ENCODE results near the gene NEDD4L.
A peak's percentile ranks its signal among the peaks of the same experiment; 100 is the strongest.

Gene NEDD4L

DNA sequence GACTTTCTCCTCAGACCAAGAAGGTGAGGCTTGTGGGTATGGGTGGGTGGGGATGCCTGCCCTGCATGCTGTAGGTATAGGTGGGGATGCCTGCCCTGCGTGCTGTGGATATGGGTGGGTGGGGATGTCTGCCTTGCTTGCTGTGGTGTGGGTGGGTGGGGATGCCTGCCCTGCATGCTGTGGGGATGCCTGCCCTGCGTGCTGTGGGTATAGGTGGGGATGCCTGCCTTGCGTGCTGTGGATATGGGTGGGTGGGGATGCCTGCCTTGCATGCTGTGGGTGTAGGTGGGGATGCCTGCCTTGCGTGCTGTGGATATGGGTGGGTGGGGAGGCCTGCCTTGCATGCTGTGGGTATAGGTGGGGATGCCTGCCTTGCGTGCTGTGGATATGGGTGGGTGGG lies 278.4 kb downstream of the NEDD4L start:
- H3K4me1 ChIP-seq (ENCODE audit: insufficient read depth, low read length), result no peaks in the 10 kb centered on the region
- no peak overlapping the region for H3K9ac ChIP-seq (ENCODE audit: low read depth, low read length)
- H3K36me3 ChIP-seq (ENCODE audit: insufficient read depth, low read length), result peaks cover 8% of the 10 kb centered on the region
- no peaks in the 10 kb centered on the region for H3K9me3 ChIP-seq (ENCODE audit: control insufficient read depth, insufficient read depth, low read length)

DNA sequence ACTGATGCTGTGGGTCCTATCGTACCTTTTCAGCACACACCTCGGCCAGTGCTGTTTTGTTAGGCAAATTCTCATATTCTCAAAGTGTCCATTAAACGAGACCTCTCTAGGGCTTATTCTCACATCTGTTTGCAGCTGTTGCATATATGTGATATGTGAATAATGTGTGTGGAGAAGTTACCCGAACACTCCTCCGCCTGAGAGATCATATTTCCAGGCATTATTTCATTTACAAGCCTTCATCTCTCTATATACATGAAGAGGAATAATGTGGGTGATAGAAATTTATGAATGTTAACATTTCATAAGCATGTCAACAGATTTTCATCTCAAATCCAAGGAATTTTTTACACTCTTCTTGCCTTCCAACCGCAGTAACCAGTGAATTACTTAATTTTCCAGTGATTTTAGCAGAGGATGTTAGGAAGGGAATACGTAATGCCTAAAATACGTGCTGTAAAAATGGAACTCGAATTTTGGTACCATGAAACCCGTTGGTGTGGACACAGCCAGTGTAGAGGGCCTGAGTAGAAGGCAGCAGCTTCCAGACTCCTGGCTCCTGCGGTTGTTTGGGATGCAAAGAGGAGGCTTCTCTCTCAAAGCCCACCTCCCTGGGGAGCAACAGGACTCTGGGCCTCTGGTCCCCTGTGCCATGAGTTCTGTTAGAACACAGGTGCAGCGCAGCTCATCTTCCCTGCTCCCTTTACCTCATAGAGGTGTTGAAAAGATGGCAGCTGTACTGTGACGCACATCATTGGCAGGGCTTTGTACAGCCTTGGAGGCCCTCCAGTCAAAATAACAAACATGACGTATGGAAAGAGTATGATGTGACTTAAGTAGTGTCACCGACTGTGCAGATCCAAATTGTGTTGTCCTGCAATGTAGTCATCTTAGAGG lies 280.1 kb downstream of the NEDD4L start:
- no peak overlapping the region for H3K9ac ChIP-seq (ENCODE audit: low read depth, low read length)
- H3K36me3 ChIP-seq (ENCODE audit: insufficient read depth, low read length), result peaks cover 9% of the 10 kb centered on the region
- H3K4me1 ChIP-seq (ENCODE audit: insufficient read depth, low read length), result no peaks in the 10 kb centered on the region
- H3K9me3 ChIP-seq (ENCODE audit: control insufficient read depth, insufficient read depth, low read length), result no peaks in the 10 kb centered on the region

DNA sequence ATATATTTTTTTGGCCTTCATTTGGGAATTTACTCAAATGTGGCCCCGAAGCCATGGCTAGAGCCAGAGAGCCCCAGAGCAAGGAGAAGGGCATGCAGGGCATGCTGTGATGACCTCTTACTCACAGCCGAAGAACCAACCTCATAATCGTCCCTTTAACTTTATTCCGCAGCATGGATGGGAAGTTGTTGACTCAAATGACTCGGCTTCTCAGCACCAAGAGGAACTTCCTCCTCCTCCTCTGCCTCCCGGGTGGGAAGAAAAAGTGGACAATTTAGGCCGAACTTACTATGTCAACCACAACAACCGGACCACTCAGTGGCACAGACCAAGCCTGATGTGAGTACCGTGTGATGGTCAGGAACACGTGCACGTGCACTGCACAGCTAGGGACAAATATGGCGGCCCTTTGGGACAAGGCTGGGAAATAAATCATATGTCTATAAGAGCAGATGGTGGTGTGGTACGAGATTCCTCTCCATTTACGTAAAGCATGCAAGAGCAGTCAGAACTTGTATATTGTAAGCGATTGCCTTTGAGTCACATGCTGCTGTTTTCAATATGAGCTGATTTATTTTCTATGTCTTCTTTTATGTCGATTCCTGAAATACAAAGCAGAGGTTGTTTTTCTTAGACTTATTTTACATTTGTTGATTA lies 280.9 kb downstream of the NEDD4L start:
- peaks cover 9% of the 10 kb centered on the region for H3K36me3 ChIP-seq (ENCODE audit: insufficient read depth, low read length)
- no peaks in the 10 kb centered on the region for H3K9me3 ChIP-seq (ENCODE audit: control insufficient read depth, insufficient read depth, low read length)

DNA sequence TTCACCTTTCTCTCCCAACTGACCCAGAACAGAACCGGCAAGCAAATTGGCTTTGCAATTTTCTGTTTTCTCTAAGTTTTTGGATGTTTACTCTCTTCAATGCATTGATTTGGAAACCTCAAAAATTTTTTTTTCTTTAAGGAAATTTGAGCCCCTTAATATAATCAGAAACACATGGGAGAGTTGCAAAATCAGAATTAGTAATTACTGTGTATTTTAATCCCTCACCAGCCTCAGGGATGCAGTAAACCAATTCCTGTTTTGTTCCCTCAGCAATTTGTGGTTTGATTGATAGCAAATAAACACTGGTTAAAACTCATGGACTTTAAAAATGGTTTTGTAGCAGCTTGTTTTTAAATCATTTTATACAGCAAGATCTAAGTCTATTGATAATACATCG lies 281.5 kb downstream of the NEDD4L start:
- no peaks in the 10 kb centered on the region for H3K4me1 ChIP-seq (ENCODE audit: insufficient read depth, low read length)
- H3K9ac ChIP-seq (ENCODE audit: low read depth, low read length), result no peak overlapping the region
- H3K36me3 ChIP-seq (ENCODE audit: insufficient read depth, low read length), result peaks cover 9% of the 10 kb centered on the region
- no peaks in the 10 kb centered on the region for H3K9me3 ChIP-seq (ENCODE audit: control insufficient read depth, insufficient read depth, low read length)

More for the DNA sequence above, 280.9 kb downstream of the NEDD4L start:
- Histone ChIP-seq H3K4me1 (ENCODE audit: insufficient read depth, low read length) (no peaks in the 10 kb centered on the region), H3K9ac (ENCODE audit: low read depth, low read length) (no peak overlapping the region)

DNA sequence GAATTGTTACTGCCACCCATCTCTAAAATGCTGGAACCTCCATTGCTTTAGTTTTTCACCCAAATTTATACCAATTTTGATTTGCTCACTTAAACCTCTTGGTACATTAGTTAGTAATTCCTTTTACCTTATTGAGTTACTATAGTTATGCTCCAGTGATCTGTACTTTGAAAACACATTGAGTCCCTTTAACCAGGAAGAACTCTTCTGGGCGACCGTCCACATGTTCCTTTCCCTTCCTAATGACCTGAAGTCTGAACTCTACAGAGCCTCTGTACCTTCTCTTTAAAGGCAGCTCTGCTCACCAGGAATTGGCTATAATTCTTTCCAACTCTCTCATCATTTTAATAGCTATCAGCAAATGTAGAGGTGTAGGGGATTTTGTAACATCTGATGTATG lies 290.0 kb downstream of the NEDD4L start:
- peaks cover 23% of the 10 kb centered on the region for H3K4me1 ChIP-seq (ENCODE audit: insufficient read depth, low read length)
- H3K9me3 ChIP-seq (ENCODE audit: control insufficient read depth, insufficient read depth, low read length), result no peaks in the 10 kb centered on the region
- H3K9ac ChIP-seq (ENCODE audit: low read depth, low read length), result no peak overlapping the region
- no peaks in the 10 kb centered on the region; the same call in none of the 2 replicates for H3K36me3 ChIP-seq (ENCODE audit: insufficient read depth, low read length)

GRCh38 chr18:58335223-58335622 lies 291.2 kb downstream of the NEDD4L start:
- peaks cover 33% of the 10 kb centered on the region for H3K4me1 ChIP-seq (ENCODE audit: insufficient read depth, low read length)
- no peak overlapping the region for H3K9ac ChIP-seq (ENCODE audit: low read depth, low read length)
- no peaks in the 10 kb centered on the region for H3K9me3 ChIP-seq (ENCODE audit: control insufficient read depth, insufficient read depth, low read length)
- no peaks in the 10 kb centered on the region; the same call in none of the 2 replicates for H3K36me3 ChIP-seq (ENCODE audit: insufficient read depth, low read length)

- H3K9ac ChIP-seq (ENCODE audit: low read depth, low read length), result no peak overlapping the region
- peaks cover 1% of the 10 kb centered on the region for H3K36me3 ChIP-seq (ENCODE audit: insufficient read depth, low read length)
- peaks cover 33% of the 10 kb centered on the region for H3K4me1 ChIP-seq (ENCODE audit: insufficient read depth, low read length)
- H3K9me3 ChIP-seq (ENCODE audit: control insufficient read depth, insufficient read depth, low read length), result no peaks in the 10 kb centered on the region
Measured at GRCh38 chr18:58335821-58336220, 291.8 kb downstream of the NEDD4L start.

DNA sequence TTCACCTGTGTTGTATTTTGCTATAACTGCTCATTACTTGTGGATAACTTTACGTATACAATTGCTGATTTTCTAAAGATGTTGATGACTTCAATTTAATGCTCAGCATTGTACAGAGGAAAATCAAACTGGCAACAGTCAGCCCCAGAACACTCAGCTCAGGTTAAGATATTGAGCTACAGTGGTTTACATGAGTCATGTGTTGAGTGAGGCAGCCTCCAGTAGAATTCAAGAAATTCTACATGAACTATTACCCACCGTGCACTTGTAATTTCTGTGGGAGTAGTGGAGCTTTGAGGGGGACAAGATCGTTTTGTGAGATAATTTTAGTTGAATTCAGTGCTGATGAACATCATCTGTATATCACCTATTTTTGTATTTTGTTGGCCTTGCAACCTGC lies 292.6 kb downstream of the NEDD4L start:
- H3K9me3 ChIP-seq (ENCODE audit: control insufficient read depth, insufficient read depth, low read length), result no peaks in the 10 kb centered on the region
- H3K36me3 ChIP-seq (ENCODE audit: insufficient read depth, low read length), result peaks cover 4% of the 10 kb centered on the region
- H3K4me1 ChIP-seq (ENCODE audit: insufficient read depth, low read length), result peaks cover 33% of the 10 kb centered on the region
- H3K9ac ChIP-seq (ENCODE audit: low read depth, low read length), result no peak overlapping the region

- Histone ChIP-seq H3K36me3 (ENCODE audit: insufficient read depth, low read length) (peaks cover 4% of the 10 kb centered on the region), H3K9me3 (ENCODE audit: control insufficient read depth, insufficient read depth, low read length) (no peaks in the 10 kb centered on the region), H3K9ac (ENCODE audit: low read depth, low read length) (no peak overlapping the region), H3K4me1 (ENCODE audit: insufficient read depth, low read length) (peaks cover 35% of the 10 kb centered on the region)
Measured at GRCh38 chr18:58337285-58337684, 293.3 kb downstream of the NEDD4L start.

GRCh38 chr18:58337686-58338085 lies 293.7 kb downstream of the NEDD4L start:
- H3K9me3 ChIP-seq (ENCODE audit: control insufficient read depth, insufficient read depth, low read length), result no peaks in the 10 kb centered on the region
- no peak overlapping the region for H3K9ac ChIP-seq (ENCODE audit: low read depth, low read length)
- peaks cover 35% of the 10 kb centered on the region for H3K4me1 ChIP-seq (ENCODE audit: insufficient read depth, low read length)
- H3K36me3 ChIP-seq (ENCODE audit: insufficient read depth, low read length), result peaks cover 6% of the 10 kb centered on the region

GRCh38 chr18:58338141-58338540 lies 294.1 kb downstream of the NEDD4L start:
- Histone ChIP-seq H3K9ac (ENCODE audit: low read depth, low read length) (no peak overlapping the region), H3K36me3 (ENCODE audit: insufficient read depth, low read length) (peaks cover 9% of the 10 kb centered on the region), H3K4me1 (ENCODE audit: insufficient read depth, low read length) (peaks cover 35% of the 10 kb centered on the region), H3K9me3 (ENCODE audit: control insufficient read depth, insufficient read depth, low read length) (no peaks in the 10 kb centered on the region)

DNA sequence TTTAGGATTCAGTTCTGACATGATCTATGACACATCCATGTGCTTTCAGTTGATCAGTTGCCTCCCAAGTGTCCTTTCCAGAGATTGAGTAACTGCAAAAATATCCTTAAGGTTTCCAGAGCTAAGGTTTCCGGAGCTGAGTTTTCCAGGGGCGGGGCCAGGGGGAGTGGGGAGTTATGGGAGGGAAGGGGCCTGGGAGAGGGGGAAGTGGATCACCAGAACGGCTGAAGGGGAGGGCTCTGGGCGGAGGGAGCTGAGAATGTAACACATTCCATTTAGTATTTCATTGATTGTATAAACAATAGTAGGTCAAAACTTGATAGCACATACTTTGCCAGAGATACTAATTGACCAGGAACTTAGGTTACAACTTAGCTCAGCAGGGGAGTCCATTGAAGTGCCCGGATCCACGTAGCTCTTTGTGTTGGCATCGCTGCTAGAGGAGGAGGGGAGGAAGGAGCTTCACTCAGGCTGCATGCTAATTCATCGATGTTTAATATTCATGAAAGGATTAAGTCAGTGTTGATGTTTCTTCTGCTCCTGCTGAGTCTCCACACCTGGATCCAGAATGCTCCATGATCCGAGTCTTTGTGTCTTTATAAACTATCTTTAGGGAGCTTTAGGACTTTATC lies 295.1 kb downstream of the NEDD4L start:
- Histone ChIP-seq H3K9me3 (ENCODE audit: control insufficient read depth, insufficient read depth, low read length) (no peaks in the 10 kb centered on the region), H3K4me1 (ENCODE audit: insufficient read depth, low read length) (peaks cover 42% of the 10 kb centered on the region), H3K36me3 (ENCODE audit: insufficient read depth, low read length) (peaks cover 9% of the 10 kb centered on the region), H3K9ac (ENCODE audit: low read depth, low read length) (peak overlapping the region; percentile 37; the same call in 1 of the 2 replicates)

DNA sequence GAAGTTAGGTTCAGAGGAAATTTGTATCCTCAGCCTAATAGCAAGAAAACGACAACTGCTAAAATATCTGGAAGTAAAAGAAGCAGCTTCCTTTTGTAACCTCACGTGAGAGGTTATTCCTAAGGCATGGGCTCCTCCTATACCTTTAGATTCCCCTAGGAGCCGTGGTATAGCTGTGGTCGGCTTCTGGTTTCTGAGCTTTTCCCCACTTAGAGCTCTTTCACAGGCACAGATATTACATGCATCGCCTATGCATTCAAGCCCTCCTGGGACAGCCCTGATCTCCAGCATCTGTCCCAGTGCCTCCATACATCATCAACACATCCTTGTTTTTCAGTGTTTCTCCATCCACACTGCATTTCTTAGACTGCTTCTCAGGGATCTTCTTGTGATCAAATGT lies 295.9 kb downstream of the NEDD4L start:
- peaks cover 47% of the 10 kb centered on the region for H3K4me1 ChIP-seq (ENCODE audit: insufficient read depth, low read length)

DNA sequence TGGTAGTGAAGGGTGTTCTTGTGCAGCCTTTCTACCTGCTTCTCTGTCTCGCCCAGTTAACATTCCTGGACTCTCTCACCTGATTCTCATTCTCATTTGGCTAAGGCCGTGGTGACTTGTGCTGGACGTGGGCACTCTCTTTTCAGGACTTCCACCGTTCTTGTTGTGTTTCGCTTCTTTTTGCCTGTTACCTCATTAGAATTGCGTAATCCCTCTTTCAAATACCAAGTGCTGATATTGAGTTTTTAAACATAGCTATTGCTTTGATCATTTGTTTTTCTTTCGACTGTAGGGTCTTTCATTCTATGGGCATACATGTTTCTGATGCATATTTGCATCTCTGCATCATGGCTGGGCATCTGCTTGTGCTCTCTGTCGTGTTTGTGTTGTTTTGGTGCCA lies 297.9 kb downstream of the NEDD4L start:
- Histone ChIP-seq H3K9me3 (ENCODE audit: control insufficient read depth, insufficient read depth, low read length) (no peaks in the 10 kb centered on the region), H3K36me3 (ENCODE audit: insufficient read depth, low read length) (peaks cover 14% of the 10 kb centered on the region), H3K4me1 (ENCODE audit: insufficient read depth, low read length) (peaks cover 57% of the 10 kb centered on the region; the same call in 1 of the 2 replicates), H3K9ac (ENCODE audit: low read depth, low read length) (no peak overlapping the region)

More for the DNA sequence above, 295.9 kb downstream of the NEDD4L start:
- Histone ChIP-seq H3K36me3 (ENCODE audit: insufficient read depth, low read length) (peaks cover 9% of the 10 kb centered on the region), H3K9ac (ENCODE audit: low read depth, low read length) (no peak overlapping the region), H3K9me3 (ENCODE audit: control insufficient read depth, insufficient read depth, low read length) (no peaks in the 10 kb centered on the region)

Data from ES-I3 (cell line).